Caco-2 (cell line): ENCODE results near the gene TYROBP. TPM values are rescaled to one million over a fixed set of nuclear protein-coding genes. Genes with fewer than 3 reads are reported as not detected.

Experiments used
- BruUV-seq: library from RNA; stranded (reverse); fragments of 400-500 nt; replicated peaks from 2 replicates; lab custom pipeline; 2021; lab: Mats Ljungman, UMichigan
- CTCF ChIA-PET: fragments of 300-600 bp; sonication (Branson Sonifier 250); formaldehyde crosslinking; loops from one replicate; lab custom pipeline; 2022; ENCODE audit warnings: antibody characterized with exemption; lab: Charles Lee
- POLR2A ChIA-PET: fragments of 300-600 bp; sonication (Branson Sonifier 250); formaldehyde crosslinking; loops from one replicate; lab custom pipeline; 2022; ENCODE audit warnings: antibody characterized with exemption; lab: Charles Lee
- DNase-seq, 2 experiments: peaks; one replicate each; pipeline versions ENCODE4 v3.0.0 to v3.0.0-alpha.2; 2020 to 2022
- H3K27me3 ChIP-seq: replicated peaks from 2 replicates; pipeline ENCODE4 v1.6.0; 2011; ENCODE audit warnings: low read length; ENCODE audit not compliant: control insufficient read depth, insufficient read depth
- H3K36me3 ChIP-seq: 2 replicates; pipeline ENCODE4 v1.5.1; 2011; ENCODE audit warnings: low read length; ENCODE audit not compliant: control insufficient read depth, insufficient read depth
- H3K4me1 ChIP-seq: fragments of 250-450 bp; sonication (Bioruptor Pico); 2 replicates; pipeline ENCODE4 v1.5.1; 2020; ENCODE audit warnings: mild to moderate bottlenecking
- H3K4me3 ChIP-seq: 2 replicates; pipeline ENCODE4 v1.5.1; 2011; ENCODE audit warnings: low read depth, mild to moderate bottlenecking, control low read depth, low read length
- H3K9me3 ChIP-seq: fragments of 250-450 bp; sonication (Bioruptor Pico); 2 replicates; pipeline ENCODE4 v1.5.1; 2020; ENCODE audit warnings: mild to moderate bottlenecking, moderate library complexity
- H3K27ac Mint-ChIP-seq: one replicate; pipeline ENCODE4 v1.8.0; 2022; ENCODE audit warnings: mixed read lengths; ENCODE audit not compliant: unreplicated experiment
- H3K27me3 Mint-ChIP-seq: one replicate; pipeline ENCODE4 v1.8.0; 2022; ENCODE audit warnings: mixed read lengths; ENCODE audit not compliant: insufficient read depth, unreplicated experiment
- H3K36me3 Mint-ChIP-seq: one replicate; pipeline ENCODE4 v1.8.0; 2022; ENCODE audit warnings: mild to moderate bottlenecking, mixed read lengths; ENCODE audit not compliant: insufficient read depth, unreplicated experiment
- H3K4me1 Mint-ChIP-seq: one replicate; pipeline ENCODE4 v1.8.0; 2022; ENCODE audit warnings: low read depth, mixed read lengths; ENCODE audit not compliant: unreplicated experiment
- H3K4me3 Mint-ChIP-seq: one replicate; pipeline ENCODE4 v1.8.0; 2022; ENCODE audit warnings: mild to moderate bottlenecking, moderate library complexity, mixed read lengths; ENCODE audit not compliant: unreplicated experiment
- H3K9me3 Mint-ChIP-seq: one replicate; pipeline ENCODE4 v1.8.0; 2022; ENCODE audit warnings: mixed read lengths; ENCODE audit not compliant: unreplicated experiment
- CTCF ChIP-seq, 2 experiments: fragments of 200-600 bp in 1 of 2; IDR thresholded peaks; 1 replicate in 1 of 2; 2 replicates in 1 of 2; pipeline versions ENCODE4 v1.5.1 to v1.8.0; 2011 to 2022; ENCODE audit warnings: antibody characterized with exemption in 1 of 2, control low read depth in 1 of 2, inconsistent platforms in 1 of 2, low read depth in 1 of 2, low read length in 1 of 2, mild to moderate bottlenecking in 1 of 2, moderate library complexity in 1 of 2; ENCODE audit not compliant: insufficient read depth in 1 of 2, severe bottlenecking in 1 of 2, unreplicated experiment in 1 of 2
- intact Hi-C: fragments of 100-400 bp; cut with micrococcal nuclease; formaldehyde crosslinking; loops from one replicate; pipeline ENCODE4 v1.10.0; 2022; ENCODE audit not compliant: unreplicated experiment
- total RNA-seq: library from RNA; stranded (reverse); gene quantifications from 2 replicates; pipeline ENCODE4 v1.2.3, GENCODE V29; 2022

Gene TYROBP
- total RNA-seq, 1 experiment from 2014 or later: not detected

DNA sequence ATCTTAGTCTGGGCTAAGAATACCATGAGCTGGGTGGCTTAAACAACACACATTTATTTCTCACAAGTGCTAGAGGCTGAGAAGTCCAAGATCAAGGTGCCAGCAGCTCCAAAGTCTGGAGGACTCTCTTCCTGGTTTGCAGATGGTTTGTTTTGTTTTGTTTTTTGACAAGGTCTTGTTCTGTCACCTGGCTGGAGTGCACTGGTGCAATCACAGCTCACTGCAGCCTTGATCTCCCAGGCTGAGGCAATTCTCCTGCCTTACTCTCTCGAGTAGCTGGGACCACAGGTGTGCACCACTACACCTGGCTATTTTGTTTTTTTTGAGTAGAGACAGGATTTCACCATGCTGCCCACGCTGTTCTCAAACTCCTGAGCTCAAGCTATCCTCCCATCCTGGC lies 24.2 kb downstream of the TYROBP start:
- Histone ChIP-seq H3K36me3 (no peaks in the 10 kb centered on the region), H3K4me1 (no peaks in the 10 kb centered on the region), H3K27me3 (no peaks in the 10 kb centered on the region), H3K4me3 (no peak overlapping the region), H3K9me3 (no peaks in the 10 kb centered on the region)
- no peak for TF ChIP-seq CTCF (IDR thresholded peaks at IDR 0.05; ENCODE audit: insufficient read depth in 1 of 2, low read depth in 1 of 2, low read length in 1 of 2, severe bottlenecking in 1 of 2, unreplicated experiment in 1 of 2)
- Mint-ChIP-seq H3K4me1 (peaks cover 10% of the 10 kb centered on the region), H3K9me3 (no peaks in the 10 kb centered on the region), H3K27ac (no peak overlapping the region), H3K4me3 (no peak overlapping the region), H3K27me3 (peaks cover 3% of the 10 kb centered on the region), H3K36me3 (peaks cover 27% of the 10 kb centered on the region)
- ChIA-PET POLR2A (interaction anchor here (0.6 kb wide), 1 partner anchor 229 kb away, joined by 3 read pairs; no protein-coding TSS in a partner anchor), CTCF (interaction anchor here (1.4 kb wide), 1 partner anchor 47 kb away, joined by 6 read pairs; no protein-coding TSS in a partner anchor)
- DNase-seq: no peak
- intact Hi-C loops: no loop called here
- BruUV-seq: no TSS peak

- peaks cover 13% of the 10 kb centered on the region for H3K27me3 Mint-ChIP-seq
- H3K36me3 Mint-ChIP-seq: peaks cover 15% of the 10 kb centered on the region
- peak in 1 of 2 experiments; percentile 74 for DNase-seq
- intact Hi-C loops: loop anchor here (1.0 kb wide), 1 partner anchor 49 kb away; no protein-coding TSS in a partner anchor
- CTCF ChIA-PET: interaction anchor here (0.6 to 1.7 kb wide), 4 partner anchors 49 to 160 kb away, joined by 3 to 11 read pairs (median 4); no protein-coding TSS in a partner anchor
- peak; percentile 46 to 55 for TF ChIP-seq CTCF (IDR thresholded peaks at IDR 0.05; ENCODE audit: insufficient read depth in 1 of 2, low read depth in 1 of 2, low read length in 1 of 2, severe bottlenecking in 1 of 2, unreplicated experiment in 1 of 2)
- Histone ChIP-seq H3K36me3 (no peaks in the 10 kb centered on the region), H3K4me1 (no peaks in the 10 kb centered on the region), H3K27me3 (0 out of 2 replicates have a peak, but pooled peaks cover 1% of the 10 kb centered on the region), H3K9me3 (no peaks in the 10 kb centered on the region), H3K4me3 (no peak overlapping the region)
- H3K4me1 Mint-ChIP-seq: peaks cover 10% of the 10 kb centered on the region
- H3K9me3 Mint-ChIP-seq: no peaks in the 10 kb centered on the region
- no peak overlapping the region for H3K27ac Mint-ChIP-seq
- no peak overlapping the region for H3K4me3 Mint-ChIP-seq
- POLR2A ChIA-PET: no interaction called here
- BruUV-seq: no TSS peak
Observed at GRCh38 chr19:35882114-35882832, 25.8 kb downstream of the TYROBP start.

DNA sequence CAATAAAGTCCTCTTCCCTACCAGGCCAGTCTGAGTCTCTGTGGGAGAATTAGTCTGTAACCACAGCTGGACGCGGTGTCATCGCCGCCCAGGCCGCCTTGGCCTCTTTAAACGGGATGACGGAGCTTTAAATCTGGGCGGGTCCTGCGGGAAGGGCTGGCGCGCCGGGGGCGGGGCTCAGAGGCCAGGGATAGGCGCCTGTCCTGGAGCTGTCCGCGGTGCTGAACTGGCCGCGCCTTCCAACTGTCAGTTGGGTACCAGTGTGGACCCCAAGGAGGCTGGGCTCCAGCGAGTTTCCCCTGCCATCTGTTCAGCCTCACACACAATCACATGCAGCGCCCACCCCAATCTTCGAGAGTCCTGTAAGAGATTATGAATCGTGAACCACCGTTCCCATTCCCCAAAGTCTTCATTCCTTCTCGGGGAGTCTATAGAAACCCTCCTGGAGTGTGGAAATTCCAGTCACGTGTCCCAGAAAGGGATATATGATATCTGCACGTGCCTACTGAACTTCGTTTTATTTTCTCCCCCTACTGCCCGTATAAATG lies 28.3 kb downstream of the TYROBP start:
- no TSS peak for BruUV-seq
- Histone ChIP-seq H3K9me3 (no peaks in the 10 kb centered on the region), H3K4me1 (no peaks in the 10 kb centered on the region), H3K27me3 (peaks cover 1% of the 10 kb centered on the region; the same call in 1 of the 2 replicates), H3K36me3 (no peaks in the 10 kb centered on the region), H3K4me3 (no peak overlapping the region)
- TF ChIP-seq CTCF (IDR thresholded peaks at IDR 0.05; ENCODE audit: insufficient read depth in 1 of 2, low read depth in 1 of 2, low read length in 1 of 2, severe bottlenecking in 1 of 2, unreplicated experiment in 1 of 2): no peak
- intact Hi-C loops: loop anchor here (1.0 kb wide), 1 partner anchor 11 kb away; no protein-coding TSS in a partner anchor
- peaks cover 10% of the 10 kb centered on the region for H3K4me1 Mint-ChIP-seq
- no peak overlapping the region for H3K27ac Mint-ChIP-seq
- peaks cover 9% of the 10 kb centered on the region for H3K36me3 Mint-ChIP-seq
- H3K4me3 Mint-ChIP-seq: no peak overlapping the region
- peak; percentile 91 to 95 for DNase-seq
- ChIA-PET POLR2A (interaction anchor here (1.0 to 1.1 kb wide), 2 partner anchors 51 to 232 kb away, joined by 3 to 4 read pairs; no protein-coding TSS in a partner anchor), CTCF (interaction anchor here (0.6 to 2.2 kb wide), 5 partner anchors 10 to 82 kb away, joined by 3 to 14 read pairs (median 4); no protein-coding TSS in a partner anchor)
- H3K9me3 Mint-ChIP-seq: no peaks in the 10 kb centered on the region
- H3K27me3 Mint-ChIP-seq: peaks cover 21% of the 10 kb centered on the region
